NCI-H524 treated with DMSO at 0.1 percent for 48 hours (cell line): ENCODE results near the gene TRPC4.

ENCODE experiments used
- DNase-seq: peaks from one replicate; lab custom pipeline; 2025; lab: John Stamatoyannopoulos, UW

Gene TRPC4

GRCh38 chr13:37657134-37657533 lies 212.4 kb downstream of the TRPC4 start:
- no peak for DNase-seq

DNA sequence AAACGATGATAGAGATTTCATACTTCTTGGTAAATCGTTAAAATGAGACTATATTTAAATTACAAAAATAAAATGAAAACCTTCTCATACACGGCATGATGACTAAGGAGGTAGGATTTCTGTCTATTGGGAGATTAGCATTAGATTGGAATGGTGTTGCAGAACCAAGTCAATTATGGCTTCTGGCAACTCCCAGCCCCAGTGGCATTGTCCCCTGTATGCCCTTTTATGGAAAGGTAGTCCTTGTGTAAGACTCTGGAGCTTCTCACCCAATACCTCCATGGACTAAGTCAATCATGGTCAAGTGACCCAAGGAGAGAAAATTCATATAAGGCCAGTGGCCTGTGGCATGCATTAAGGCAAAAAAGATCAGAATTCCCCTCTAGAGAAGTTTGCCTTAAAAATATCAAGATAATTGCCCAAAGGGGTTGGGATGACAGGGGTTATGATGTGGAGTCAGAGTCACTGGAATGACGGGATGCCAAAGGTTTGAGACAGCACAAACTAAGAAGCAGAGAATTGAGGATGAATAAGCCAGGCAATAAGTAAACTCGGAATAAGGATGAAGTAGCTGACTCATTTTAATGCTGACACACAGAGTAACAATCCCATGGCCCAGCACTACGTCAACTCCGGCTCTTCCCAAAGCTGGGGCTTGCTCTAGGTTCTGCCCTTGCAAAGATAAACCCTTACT lies 213.2 kb downstream of the TRPC4 start:
- no peak for DNase-seq

DNA sequence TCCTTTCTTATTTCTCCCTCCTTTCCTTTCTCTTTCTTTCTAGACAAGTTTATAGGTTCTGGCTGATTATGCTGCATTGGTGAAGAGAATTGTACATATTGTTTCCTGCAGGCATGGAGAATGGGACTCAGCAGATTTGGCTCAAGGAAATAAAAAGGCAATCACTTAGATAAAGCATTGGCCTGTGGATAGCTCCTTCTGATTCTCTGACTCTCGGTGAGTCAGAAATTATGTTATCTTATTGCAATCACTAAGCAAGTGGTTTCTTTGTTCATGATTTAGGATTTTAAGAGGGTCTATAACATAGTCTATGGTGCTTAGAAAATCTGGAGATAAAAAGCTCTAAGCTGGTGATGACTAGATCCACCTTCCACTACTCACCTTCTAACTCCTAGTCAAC lies 217.0 kb downstream of the TRPC4 start:
- DNase-seq, result no peak

GRCh38 chr13:37651891-37652290 lies 217.7 kb downstream of the TRPC4 start:
- no peak for DNase-seq

DNA sequence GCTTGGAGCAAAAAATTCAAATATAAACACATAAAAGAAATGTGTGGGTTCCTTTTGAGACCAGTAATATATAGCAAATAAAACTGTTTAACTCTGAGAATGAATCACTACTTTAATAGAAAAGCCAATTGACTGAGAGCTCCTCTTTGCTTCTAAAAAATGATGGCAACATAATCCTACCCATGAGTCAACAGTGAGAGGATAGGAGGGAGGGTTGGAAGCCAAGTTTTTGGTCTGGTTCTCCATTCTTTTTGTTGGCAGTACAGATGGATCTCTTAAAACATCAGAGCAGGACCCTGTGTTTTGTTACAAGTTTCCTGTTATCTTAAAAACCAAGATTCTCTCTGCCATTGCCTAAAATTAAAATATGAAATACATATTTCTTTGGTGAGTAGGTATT lies 221.0 kb downstream of the TRPC4 start:
- no peak for DNase-seq

DNA sequence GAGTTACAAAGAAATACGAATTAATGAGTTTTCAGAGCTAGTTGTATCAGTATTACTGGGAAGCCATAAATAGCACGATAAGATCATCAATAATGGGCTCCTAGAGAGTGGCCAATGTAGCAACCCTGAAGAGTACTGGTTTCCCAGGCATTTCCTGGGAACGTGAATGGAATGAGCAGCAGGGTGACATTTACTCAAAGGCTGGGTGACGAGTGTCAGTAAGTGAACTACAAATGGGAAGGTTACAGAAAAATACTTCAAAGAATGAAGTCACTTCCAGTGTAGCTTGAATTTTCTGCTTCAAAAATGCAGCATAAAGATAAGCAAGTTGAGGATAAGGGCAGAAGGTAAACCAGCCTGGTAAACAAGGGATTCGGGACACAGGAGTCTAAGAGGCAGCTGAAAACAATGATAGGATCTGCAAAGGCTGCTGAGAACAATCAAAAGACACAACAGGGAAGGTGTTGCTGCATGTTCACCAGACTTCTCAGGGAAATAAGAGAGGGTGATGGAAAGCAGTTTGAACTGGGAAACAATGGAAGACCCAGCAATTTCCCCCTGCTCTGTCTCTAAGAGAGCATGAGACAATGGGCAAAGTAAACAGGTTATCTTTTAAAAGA lies 222.4 kb downstream of the TRPC4 start:
- no peak for DNase-seq

DNA sequence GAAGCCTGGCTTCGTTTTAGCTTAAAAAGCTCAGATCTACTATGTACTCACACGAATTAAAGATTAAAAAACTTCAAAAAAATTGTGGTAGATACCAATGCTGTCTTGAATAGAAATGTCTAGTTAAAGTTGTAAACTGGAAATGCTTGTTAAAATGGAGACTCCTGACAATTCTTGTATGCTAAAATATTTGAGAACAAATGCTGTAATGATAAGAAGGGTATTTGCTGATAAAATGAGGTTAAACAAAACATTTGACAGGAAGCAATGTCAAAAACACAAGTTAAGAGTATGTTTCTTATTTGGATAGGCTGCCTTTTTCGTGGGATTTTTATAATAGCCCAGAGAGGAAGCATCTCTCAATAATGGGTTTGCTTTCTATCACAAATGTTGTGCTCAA lies 223.0 kb downstream of the TRPC4 start:
- DNase-seq, result no peak

- no peak for DNase-seq
These were observed 224.3 kb downstream of the TRPC4 start for GRCh38 chr13:37645181-37645740.

DNA sequence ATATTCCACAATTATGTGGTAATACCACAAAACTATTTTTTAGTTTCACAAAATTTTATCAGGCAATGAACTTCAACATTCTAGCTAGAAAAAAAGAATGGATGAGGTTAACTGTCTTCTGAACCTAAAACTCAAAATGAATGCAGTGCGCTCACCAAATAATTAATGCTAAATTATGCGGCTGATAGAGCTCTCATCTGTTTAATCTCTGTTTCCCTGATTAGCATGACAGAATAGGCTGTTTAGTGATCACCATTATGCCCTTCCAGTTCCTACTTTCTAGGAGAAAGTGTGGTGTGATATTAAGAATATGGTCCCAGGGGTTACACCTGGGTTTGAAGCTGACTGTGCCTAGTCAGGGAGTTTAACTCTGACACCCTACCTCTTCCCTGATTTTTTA lies 228.2 kb downstream of the TRPC4 start:
- no peak for DNase-seq

GRCh38 chr13:37640499-37640898 lies 229.1 kb downstream of the TRPC4 start:
- peak; percentile 14 for DNase-seq

- no peak for DNase-seq
These were observed 232.9 kb downstream of the TRPC4 start for GRCh38 chr13:37636701-37637100.

DNA sequence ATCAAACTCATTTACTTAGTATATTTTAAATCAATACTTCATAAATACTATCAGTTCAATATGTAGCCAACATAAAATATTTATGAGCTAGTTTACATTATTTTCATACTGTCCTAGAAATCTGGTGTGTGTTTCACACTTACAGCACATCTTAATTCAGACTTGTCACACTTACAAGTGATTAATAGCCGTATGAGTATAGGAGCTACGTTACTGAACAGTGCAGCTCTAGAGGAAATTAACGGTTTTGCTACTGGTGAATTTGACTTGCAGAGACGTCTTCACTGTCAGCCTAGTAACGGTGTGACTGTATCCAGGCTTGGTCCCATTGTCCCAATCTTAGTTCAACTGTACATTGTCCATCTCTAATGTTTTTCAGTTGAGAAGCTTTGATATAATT lies 237.3 kb downstream of the TRPC4 start:
- no peak for DNase-seq

DNA sequence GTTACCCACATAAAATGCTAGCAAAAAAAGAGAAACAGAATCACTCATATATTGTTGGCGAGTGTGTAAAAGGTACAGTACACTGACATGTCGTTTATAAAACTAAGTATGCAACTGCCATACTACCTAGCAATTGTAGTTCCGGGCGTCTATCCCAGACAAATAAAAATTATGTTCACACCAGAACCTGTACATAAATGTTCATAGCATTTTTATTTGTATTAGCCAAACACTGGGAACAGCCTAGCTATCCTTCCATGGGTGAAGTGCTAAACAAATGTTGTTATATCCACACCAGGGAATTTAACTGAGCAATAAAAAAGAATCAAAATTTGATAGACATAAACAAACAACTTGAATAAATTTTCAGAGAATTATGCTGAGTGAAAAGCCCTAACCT lies 242.1 kb downstream of the TRPC4 start:
- no peak for DNase-seq

- DNase-seq, result peak; percentile 7
These were observed 247.7 kb downstream of the TRPC4 start for GRCh38 chr13:37621811-37622361.

GRCh38 chr13:37618554-37618953 lies 251.0 kb downstream of the TRPC4 start:
- DNase-seq, result no peak

DNA sequence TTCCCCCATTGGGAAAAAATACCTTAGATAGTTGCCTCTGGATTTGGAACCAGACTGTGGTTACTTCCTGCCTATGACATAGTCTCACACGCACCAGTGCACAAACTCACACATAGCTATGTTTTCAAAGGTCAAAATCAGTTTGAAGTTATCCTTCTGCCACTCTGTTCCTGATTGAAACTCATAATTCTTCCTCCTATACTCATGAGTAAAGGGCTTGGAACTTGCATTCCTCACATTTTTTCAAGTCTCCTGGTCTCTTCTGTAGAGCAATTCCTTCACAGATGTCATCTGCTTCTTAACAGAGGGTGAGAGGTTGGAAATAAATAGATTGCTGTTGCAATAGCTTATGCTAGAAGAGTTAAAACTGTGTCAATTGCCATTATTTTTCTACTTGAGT lies 252.4 kb downstream of the TRPC4 start:
- DNase-seq, result no peak

- no peak for DNase-seq
These were observed 253.4 kb downstream of the TRPC4 start for GRCh38 chr13:37616131-37616530.

GRCh38 chr13:37615276-37615675 lies 254.3 kb downstream of the TRPC4 start:
- no peak for DNase-seq

GRCh38 chr13:37613638-37614037 lies 255.9 kb downstream of the TRPC4 start:
- no peak for DNase-seq

GRCh38 chr13:37613236-37613635 lies 256.3 kb downstream of the TRPC4 start:
- no peak for DNase-seq

- no peak for DNase-seq
These were observed 260.7 kb downstream of the TRPC4 start for GRCh38 chr13:37608750-37609339.

- no peak for DNase-seq
These were observed 266.7 kb downstream of the TRPC4 start for GRCh38 chr13:37602733-37603381.
